B cell (primary cell): ENCODE measurements around the gene DLG2.

Experiments used
- EZH2 ChIP-seq: IDR thresholded peaks from 2 replicates; pipeline ENCODE4 v1.6.1; 2012; ENCODE audit warnings: borderline replicate concordance, low read depth, mild to moderate bottlenecking, moderate library complexity, low read length; ENCODE audit not compliant: insufficient read depth, poor library complexity, severe bottlenecking
- TF ChIP-seq, protein P1 (sequence below): fragments of 200-600 bp; IDR thresholded peaks from one replicate; pipeline ENCODE4 v1.8.0; 2022; ENCODE audit warnings: antibody characterized with exemption, mild to moderate bottlenecking

GRCh38 chr11:85539740-85540139 is 87.4 kb downstream of the DLG2 start:
- TF ChIP-seq, protein P1, sequence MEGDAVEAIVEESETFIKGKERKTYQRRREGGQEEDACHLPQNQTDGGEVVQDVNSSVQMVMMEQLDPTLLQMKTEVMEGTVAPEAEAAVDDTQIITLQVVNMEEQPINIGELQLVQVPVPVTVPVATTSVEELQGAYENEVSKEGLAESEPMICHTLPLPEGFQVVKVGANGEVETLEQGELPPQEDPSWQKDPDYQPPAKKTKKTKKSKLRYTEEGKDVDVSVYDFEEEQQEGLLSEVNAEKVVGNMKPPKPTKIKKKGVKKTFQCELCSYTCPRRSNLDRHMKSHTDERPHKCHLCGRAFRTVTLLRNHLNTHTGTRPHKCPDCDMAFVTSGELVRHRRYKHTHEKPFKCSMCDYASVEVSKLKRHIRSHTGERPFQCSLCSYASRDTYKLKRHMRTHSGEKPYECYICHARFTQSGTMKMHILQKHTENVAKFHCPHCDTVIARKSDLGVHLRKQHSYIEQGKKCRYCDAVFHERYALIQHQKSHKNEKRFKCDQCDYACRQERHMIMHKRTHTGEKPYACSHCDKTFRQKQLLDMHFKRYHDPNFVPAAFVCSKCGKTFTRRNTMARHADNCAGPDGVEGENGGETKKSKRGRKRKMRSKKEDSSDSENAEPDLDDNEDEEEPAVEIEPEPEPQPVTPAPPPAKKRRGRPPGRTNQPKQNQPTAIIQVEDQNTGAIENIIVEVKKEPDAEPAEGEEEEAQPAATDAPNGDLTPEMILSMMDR: no peak
- no peak for TF ChIP-seq EZH2
